H1 (cell line): ENCODE data around the gene PLPPR1.

Experiments used
- ASH2L ChIP-seq: fragments of 200-600, 300-600 bp; sonication (generic); IDR thresholded peaks from one replicate; pipeline ENCODE4 v1.7.1; 2017; ENCODE audit warnings: low read length
- CBX5 ChIP-seq: fragments of 300-800, 300-1000 bp; sonication (generic); IDR thresholded peaks from 2 replicates; pipeline ENCODE4 v1.7.1; 2016; ENCODE audit warnings: antibody characterized with exemption, low read length, low read depth
- CTCF ChIP-seq, 3 experiments: IDR thresholded peaks; 1 replicate in 2 of 3; 2 replicates in 1 of 3; pipeline versions ENCODE4 v1.5.1 to v1.6.1; 2011; ENCODE audit warnings: low read length in 3 of 3, mild to moderate bottlenecking in 3 of 3, inconsistent platforms in 2 of 3, low read depth in 1 of 3, moderate library complexity in 1 of 3; ENCODE audit not compliant: insufficient read depth in 1 of 3; ENCODE audit errors: control extremely low read depth in 1 of 3
- EGR1 ChIP-seq: IDR thresholded peaks from 2 replicates; pipeline ENCODE4 v1.6.1; 2011; ENCODE audit warnings: low read depth, low read length, borderline replicate concordance
- EP300 ChIP-seq, 2 experiments: IDR thresholded peaks; 1 replicate in 1 of 2; 2 replicates in 1 of 2; pipeline ENCODE4 v1.6.1; 2011 to 2012; ENCODE audit warnings: low read depth in 2 of 2, low read length in 2 of 2, mild to moderate bottlenecking in 2 of 2, borderline replicate concordance in 1 of 2, inconsistent platforms in 1 of 2, moderate library complexity in 1 of 2
- POLR2A ChIP-seq, 2 experiments: IDR thresholded peaks; 1 replicate in 1 of 2; 2 replicates in 1 of 2; pipeline ENCODE4 v1.6.1; 2011; ENCODE audit warnings: low read depth in 2 of 2, low read length in 2 of 2, mild to moderate bottlenecking in 2 of 2; ENCODE audit errors: control extremely low read depth in 1 of 2
- POLR2AphosphoS5 ChIP-seq: IDR thresholded peaks from 2 replicates; pipeline ENCODE4 v1.6.1; 2011; ENCODE audit warnings: low read depth, low read length
- RAD21 ChIP-seq, 2 experiments: IDR thresholded peaks in 1 of 2; conservative IDR thresholded peaks in 1 of 2; 2 replicates each; pipeline ENCODE4 v1.6.1; 2011; ENCODE audit warnings: low read depth in 2 of 2, low read length in 2 of 2, improper control_type of control experiment in 1 of 2, inconsistent platforms in 1 of 2, mild to moderate bottlenecking in 1 of 2, moderate library complexity in 1 of 2

- TF ChIP-seq ASH2L: no peak
- TF ChIP-seq CTCF (IDR thresholded peaks at IDR 0.05; ENCODE audit: control extremely low read depth in 1 of 3, insufficient read depth in 1 of 3, low read depth in 1 of 3, low read length in 3 of 3): no peak
- no peak for TF ChIP-seq RAD21 (IDR thresholded peaks at IDR 0.05 in 1 of 2, conservative IDR thresholded peaks at IDR 0.05 in 1 of 2; ENCODE audit: low read depth in 2 of 2, low read length in 2 of 2)
- no peak for TF ChIP-seq EP300 (IDR thresholded peaks at IDR 0.05; ENCODE audit: borderline replicate concordance in 1 of 2, low read depth in 2 of 2, low read length in 2 of 2)
- TF ChIP-seq POLR2A (IDR thresholded peaks at IDR 0.05; ENCODE audit: control extremely low read depth in 1 of 2, low read depth in 2 of 2, low read length in 2 of 2): no peak
- TF ChIP-seq EGR1: no peak
- no peak for TF ChIP-seq CBX5
- TF ChIP-seq POLR2AphosphoS5: no peak
These were observed 37.4 kb downstream of the PLPPR1 start for GRCh38 chr9:101065930-101066329.
